DMS153 treated with DMSO at 0.1 percent for 48 hours (cell line): ENCODE results near the gene PLLP.

ENCODE experiments used
- DNase-seq: peaks from one replicate; lab custom pipeline; 2025; ENCODE audit not compliant: unreplicated experiment; lab: John Stamatoyannopoulos, UW

The PLLP gene

GRCh38 chr16:57226701-57227621, 57.5 kb downstream of the PLLP start:
- no peak for DNase-seq

DNA sequence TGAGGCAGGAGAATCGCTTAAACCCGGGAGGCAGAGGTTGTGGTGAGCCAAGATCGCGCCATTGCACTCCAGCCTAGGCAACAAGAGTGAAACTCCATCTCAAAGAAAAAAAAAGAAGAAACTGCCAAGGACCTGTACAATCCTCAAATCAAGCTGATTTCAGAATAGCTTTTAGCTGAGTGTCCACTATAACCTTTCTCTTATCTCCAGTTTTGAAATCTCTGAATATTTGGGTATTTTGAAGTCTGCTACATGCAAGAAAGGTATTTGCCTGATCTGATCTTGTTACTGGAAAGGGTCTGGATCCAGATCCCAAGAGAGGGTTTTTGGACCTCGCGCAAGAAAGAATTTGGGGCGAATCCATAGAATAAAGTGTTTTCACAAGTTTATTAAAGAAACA, 58.5 kb downstream of the PLLP start:
- no peak for DNase-seq

- no peak for DNase-seq
These were observed 59.7 kb downstream of the PLLP start for GRCh38 chr16:57224651-57225335.

GRCh38 chr16:57223057-57223456, 61.4 kb downstream of the PLLP start:
- no peak for DNase-seq

- no peak for DNase-seq
These were observed 67.5 kb downstream of the PLLP start for GRCh38 chr16:57216968-57217367.

DNA sequence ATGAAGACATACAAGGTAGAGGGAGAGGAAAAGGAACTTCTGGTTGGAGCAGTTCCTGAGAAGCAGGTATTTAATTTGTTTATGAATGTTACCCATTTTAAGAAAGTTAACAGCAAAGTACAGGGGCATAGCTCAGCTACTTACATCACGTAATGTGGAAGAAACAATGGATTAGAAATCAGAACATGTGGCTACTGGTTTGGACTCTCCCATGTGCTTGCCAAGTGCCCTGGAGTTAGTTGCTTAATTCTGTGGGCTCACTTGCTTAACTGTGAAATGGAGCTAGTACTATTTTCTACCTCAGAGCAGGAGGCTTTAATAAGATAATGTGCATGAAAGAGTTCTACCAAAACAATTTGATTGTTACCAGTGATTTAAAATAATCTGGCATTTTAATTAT, 71.0 kb downstream of the PLLP start:
- no peak for DNase-seq

DNA sequence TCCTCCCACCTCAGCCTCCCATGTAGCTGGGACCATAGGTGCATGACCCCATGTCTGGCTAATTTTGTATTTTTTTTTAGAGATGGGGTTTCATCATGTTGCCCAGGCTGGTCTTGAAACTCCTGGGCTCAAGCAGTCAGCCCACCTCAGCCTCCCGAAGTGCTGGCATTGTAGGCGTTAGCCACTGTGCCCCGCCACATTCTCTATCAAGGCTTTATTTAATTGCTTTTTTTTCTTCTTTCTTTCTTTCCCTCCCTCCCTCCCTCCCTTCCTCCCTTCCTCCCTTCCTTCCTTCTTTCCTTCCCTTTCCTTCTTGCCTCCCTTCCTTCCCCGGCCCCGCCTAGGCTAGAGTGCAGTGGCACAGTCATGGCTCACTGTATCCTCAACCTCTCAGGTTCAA, 74.7 kb downstream of the PLLP start:
- DNase-seq, result no peak

DNA sequence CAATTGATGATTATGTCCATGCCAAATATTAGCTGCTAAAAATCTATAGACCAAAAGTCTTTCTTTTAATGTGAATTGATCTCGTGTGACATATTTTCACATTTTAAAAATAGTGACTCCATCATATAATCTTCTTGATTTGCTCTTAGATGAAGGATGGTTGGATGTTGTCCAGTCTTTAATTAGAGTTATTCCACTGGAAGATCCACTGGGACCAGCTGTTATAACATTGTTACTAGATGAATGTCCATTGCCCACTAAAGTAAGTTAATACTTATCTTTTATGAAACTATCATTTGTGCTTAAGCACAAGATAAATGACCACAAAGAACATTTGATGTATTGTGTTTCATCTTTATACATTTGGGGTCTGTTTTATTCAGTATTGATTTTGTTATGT, 75.5 kb downstream of the PLLP start:
- no peak for DNase-seq
